ENCODE measurements around the gene MITD1.

Gene MITD1

GRCh38 chr2:99180755-99181623 lies at the start of gene MITD1, which contains the start of gene MRPL30:
Gene MITD1, minus strand, starts transcription at chr2:99181058. Its CDS starts 77 bp downstream, at chr2:99180981.
Gene MRPL30, plus strand, starts transcription at chr2:99181184. Its CDS starts 5,020 bp downstream, at chr2:99186204.
- in situ Hi-C loops (cut with HindIII; ENCODE audit: low sequenced_read_pairs), result no loop called here
- peak; percentile 93 for DNase-seq (ENCODE audit: low read depth)
- peak within 1 kb of the TSS; percentile 69 for H3K4me3 ChIP-seq (ENCODE audit: low read depth, low read length)
- TF ChIP-seq, protein P1, sequence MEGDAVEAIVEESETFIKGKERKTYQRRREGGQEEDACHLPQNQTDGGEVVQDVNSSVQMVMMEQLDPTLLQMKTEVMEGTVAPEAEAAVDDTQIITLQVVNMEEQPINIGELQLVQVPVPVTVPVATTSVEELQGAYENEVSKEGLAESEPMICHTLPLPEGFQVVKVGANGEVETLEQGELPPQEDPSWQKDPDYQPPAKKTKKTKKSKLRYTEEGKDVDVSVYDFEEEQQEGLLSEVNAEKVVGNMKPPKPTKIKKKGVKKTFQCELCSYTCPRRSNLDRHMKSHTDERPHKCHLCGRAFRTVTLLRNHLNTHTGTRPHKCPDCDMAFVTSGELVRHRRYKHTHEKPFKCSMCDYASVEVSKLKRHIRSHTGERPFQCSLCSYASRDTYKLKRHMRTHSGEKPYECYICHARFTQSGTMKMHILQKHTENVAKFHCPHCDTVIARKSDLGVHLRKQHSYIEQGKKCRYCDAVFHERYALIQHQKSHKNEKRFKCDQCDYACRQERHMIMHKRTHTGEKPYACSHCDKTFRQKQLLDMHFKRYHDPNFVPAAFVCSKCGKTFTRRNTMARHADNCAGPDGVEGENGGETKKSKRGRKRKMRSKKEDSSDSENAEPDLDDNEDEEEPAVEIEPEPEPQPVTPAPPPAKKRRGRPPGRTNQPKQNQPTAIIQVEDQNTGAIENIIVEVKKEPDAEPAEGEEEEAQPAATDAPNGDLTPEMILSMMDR (IDR thresholded peaks at IDR 0.05; ENCODE audit: low read depth, low read length, missing control alignments), result no peak

DNA sequence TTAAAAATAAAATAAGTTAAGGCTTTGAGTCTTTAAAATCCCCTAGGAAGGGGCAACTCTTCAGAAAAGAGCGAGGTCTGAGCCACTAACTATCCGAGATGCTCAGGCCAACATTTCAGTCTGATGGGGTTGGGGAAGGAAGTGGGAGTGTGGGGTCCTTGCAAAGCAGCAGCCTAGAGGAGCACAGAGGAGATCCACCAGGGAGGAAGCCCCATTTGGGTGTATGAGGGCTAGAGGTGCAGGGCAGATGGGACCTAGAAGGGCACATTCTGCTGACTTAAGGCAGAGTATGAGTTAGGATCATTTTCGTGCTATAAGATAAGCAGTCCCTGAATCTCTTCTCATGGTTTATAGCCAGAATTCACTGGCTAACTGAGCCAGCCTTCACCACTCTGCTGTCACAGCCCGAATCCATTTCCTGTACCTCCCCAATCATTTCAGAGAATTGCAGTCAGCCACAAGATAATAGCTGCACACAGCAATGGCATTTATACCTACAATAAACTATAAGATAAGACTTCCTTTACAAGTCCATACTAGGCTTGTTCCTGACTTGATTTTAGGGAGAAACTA lies 37.2 kb upstream of the MITD1 start:
- DNase-seq (ENCODE audit: low read depth), result no peak
- in situ Hi-C loops (cut with HindIII; ENCODE audit: low sequenced_read_pairs), result no loop called here
- H3K4me3 ChIP-seq (ENCODE audit: low read depth, low read length), result no peak overlapping the region
- TF ChIP-seq, protein P1 (IDR thresholded peaks at IDR 0.05; ENCODE audit: low read depth, low read length, missing control alignments), result no peak

GRCh38 chr2:99216096-99216495 lies 35.2 kb upstream of the MITD1 start:
- no peak overlapping the region for H3K4me3 ChIP-seq (ENCODE audit: low read depth, low read length)
- TF ChIP-seq, protein P1 (IDR thresholded peaks at IDR 0.05; ENCODE audit: low read depth, low read length, missing control alignments), result no peak
- DNase-seq (ENCODE audit: low read depth), result no peak
- in situ Hi-C loops (cut with HindIII; ENCODE audit: low sequenced_read_pairs), result no loop called here

DNA sequence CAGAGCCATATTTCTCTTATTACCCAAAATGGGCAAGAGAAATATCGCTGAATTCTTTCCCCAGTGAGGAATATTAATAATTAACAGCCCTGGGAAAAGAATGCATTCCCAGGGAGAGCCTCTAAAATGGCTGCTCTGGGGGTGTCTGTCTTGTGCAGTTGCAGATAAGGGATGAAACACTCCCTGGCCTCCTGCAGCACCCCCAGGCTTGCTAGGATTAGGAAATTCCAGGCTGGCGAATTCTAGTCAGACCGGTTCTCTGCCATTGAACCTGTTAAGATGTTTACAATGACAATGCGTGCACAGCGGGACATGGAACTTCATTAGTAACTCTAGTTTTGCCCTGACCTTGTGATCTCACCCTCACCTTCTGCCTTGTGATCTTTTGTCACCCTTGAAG lies 24.6 kb upstream of the MITD1 start:
- in situ Hi-C loops (cut with HindIII; ENCODE audit: low sequenced_read_pairs), result no loop called here

GRCh38 chr2:99201959-99202678 lies 21.3 kb upstream of the MITD1 start:
- H3K4me3 ChIP-seq (ENCODE audit: low read depth, low read length), result no peak overlapping the region
- in situ Hi-C loops (cut with HindIII; ENCODE audit: low sequenced_read_pairs), result no loop called here
- no peak for DNase-seq (ENCODE audit: low read depth)
- TF ChIP-seq, protein P1 (IDR thresholded peaks at IDR 0.05; ENCODE audit: low read depth, low read length, missing control alignments), result peak; percentile 15

More for the DNA sequence above, 24.6 kb upstream of the MITD1 start:
- TF ChIP-seq, protein P1 (IDR thresholded peaks at IDR 0.05; ENCODE audit: low read depth, low read length, missing control alignments), result no peak
- DNase-seq (ENCODE audit: low read depth), result no peak
- H3K4me3 ChIP-seq (ENCODE audit: low read depth, low read length), result no peak overlapping the region

GRCh38 chr2:99200076-99200800 lies 19.4 kb upstream of the MITD1 start:
- TF ChIP-seq, protein P1 (IDR thresholded peaks at IDR 0.05; ENCODE audit: low read depth, low read length, missing control alignments), result no peak

More at GRCh38 chr2:99200076-99200800, 19.4 kb upstream of the MITD1 start:
- in situ Hi-C loops (cut with HindIII; ENCODE audit: low sequenced_read_pairs), result no loop called here
- no peak for DNase-seq (ENCODE audit: low read depth)
- no peak overlapping the region for H3K4me3 ChIP-seq (ENCODE audit: low read depth, low read length)
